Measurements from ENCODE around the gene AFF1.

AFF1 gene, protein sequence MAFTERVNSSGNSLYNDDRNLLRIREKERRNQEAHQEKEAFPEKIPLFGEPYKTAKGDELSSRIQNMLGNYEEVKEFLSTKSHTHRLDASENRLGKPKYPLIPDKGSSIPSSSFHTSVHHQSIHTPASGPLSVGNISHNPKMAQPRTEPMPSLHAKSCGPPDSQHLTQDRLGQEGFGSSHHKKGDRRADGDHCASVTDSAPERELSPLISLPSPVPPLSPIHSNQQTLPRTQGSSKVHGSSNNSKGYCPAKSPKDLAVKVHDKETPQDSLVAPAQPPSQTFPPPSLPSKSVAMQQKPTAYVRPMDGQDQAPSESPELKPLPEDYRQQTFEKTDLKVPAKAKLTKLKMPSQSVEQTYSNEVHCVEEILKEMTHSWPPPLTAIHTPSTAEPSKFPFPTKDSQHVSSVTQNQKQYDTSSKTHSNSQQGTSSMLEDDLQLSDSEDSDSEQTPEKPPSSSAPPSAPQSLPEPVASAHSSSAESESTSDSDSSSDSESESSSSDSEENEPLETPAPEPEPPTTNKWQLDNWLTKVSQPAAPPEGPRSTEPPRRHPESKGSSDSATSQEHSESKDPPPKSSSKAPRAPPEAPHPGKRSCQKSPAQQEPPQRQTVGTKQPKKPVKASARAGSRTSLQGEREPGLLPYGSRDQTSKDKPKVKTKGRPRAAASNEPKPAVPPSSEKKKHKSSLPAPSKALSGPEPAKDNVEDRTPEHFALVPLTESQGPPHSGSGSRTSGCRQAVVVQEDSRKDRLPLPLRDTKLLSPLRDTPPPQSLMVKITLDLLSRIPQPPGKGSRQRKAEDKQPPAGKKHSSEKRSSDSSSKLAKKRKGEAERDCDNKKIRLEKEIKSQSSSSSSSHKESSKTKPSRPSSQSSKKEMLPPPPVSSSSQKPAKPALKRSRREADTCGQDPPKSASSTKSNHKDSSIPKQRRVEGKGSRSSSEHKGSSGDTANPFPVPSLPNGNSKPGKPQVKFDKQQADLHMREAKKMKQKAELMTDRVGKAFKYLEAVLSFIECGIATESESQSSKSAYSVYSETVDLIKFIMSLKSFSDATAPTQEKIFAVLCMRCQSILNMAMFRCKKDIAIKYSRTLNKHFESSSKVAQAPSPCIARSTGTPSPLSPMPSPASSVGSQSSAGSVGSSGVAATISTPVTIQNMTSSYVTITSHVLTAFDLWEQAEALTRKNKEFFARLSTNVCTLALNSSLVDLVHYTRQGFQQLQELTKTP

DNA sequence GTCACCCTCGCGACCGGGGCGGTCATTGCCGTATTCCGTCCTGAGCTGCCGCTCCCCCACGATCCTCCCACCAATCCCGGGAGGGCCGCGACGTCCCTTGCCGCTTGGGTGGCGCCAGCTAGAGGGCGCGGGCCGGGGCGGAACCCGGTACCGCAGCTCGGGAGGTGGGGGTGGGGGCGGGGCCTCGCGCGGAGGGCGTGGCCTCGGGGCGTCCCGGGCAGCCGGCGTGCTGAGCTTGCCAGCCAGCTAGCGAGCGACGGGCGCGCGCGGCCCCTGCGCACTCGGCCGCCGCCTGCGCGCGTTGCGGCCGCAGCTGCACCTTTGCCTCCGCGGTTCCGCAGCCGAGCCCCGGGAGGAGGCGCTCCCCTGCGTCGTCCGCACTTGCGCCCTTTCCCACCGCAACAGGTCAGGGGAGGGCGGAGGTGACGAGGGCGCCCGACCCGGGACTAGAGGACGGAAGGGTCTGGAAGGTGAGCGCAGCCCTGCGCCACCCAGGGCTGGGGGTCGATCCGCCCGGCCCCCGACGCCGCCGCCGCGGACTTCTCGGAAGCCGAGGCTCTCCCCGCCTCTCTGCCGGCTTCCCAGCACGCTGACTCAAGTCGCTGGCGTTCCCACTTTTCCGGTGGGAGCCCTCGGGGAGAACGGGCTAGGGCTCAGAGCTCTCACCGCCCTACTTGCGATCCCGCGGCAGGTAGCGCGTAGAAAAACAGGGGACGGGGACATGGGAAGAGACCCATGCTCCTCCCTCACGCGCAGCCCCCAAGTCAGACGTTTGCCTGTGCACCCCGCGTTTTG, at the start of gene AFF1:
Gene AFF1 (plus strand): TSS at position 241 of the 795 bp plus-strand sequence. CDS start 13,523 bp downstream, outside the sequence.
- peak; percentile 70 for DNase-seq (ENCODE audit: low read depth)

DNA sequence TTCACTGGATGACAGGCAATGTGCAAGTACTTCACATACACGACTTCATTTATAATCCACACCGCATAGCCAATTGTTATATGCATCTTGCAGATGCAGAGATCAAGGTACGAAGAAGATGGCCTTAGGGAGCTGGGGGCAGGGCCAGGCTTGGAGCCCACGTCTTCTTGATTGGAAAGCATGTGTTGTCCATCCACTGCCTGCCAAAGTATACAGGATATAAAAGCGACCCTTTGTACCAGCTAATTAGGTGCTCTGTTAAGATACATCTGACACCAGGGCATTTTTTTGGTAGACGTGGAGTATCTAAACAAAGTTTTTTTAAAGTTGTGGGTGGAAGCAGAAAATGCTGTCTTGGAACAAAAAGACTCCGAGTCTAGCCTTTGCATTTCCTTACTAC, 44.0 kb upstream of the AFF1 start:
- DNase-seq (ENCODE audit: low read depth), result no peak

DNA sequence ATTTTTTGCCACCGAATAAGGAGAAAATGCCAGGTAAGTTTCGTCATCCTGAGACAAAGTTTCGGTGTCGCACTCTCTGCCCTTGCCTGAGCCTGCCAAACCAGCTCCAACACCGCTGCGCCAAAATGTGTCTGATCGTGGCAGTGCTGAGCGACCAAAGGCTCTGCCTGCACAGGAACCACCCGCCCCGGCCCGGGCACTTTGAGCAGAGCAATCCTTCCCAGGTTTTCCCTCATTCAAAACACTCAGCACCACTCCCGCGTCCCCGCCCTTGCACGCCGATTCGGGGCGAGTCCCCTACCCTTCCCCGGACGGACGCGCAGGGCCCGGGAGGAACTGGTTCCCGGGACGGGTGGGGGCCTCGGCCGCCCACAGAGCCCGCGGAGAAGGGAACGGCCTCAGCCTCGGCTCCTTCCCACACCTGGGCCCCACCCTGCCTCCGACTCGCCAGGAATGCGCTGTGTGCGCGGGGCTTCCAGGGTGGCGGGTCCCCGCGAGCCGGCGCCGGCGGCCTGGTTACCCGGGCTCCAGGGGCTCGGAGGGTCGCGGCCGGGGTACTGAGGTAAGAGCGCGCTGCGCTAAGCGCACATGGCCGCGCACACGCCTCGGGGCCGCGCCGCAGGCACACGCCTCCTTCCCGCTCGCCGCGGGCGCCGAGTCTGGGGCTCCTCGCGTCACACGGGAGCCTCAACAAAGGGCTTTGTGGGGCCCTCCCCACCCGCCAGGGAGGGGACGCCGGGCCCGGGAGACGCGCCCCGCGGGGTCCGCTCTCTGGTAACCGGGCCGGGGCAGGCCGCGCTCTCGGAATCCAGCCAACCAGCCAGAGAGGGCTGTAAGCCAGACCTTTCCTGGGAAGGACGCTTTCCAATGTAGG, 42.8 kb upstream of the AFF1 start, which contains the start of gene C4orf36:
Gene C4orf36 (minus strand): TSS at position 661 of the 874 bp plus-strand sequence. CDS start 902 bp downstream, outside the sequence.
- no peak for DNase-seq (ENCODE audit: low read depth)

DNA sequence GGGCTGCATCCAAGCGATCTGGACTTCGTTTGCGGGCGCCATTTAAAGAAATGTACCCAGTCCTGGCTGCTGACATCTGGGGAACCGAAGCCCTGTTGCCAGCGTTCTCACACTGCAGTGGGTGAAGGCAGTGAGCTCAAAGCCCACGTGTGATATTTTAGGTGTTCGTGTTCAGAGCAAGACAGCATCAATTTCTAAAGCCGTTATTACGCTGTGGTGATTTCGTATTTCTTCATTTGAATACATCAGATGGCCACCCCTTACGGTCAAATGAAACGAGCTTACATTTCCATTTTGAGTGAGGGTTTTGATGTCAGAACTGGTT, 42.2 kb upstream of the AFF1 start:
- no peak for DNase-seq (ENCODE audit: low read depth)

GRCh38 chr4:86893136-86893535, 41.7 kb upstream of the AFF1 start:
- no peak for DNase-seq (ENCODE audit: low read depth)

DNA sequence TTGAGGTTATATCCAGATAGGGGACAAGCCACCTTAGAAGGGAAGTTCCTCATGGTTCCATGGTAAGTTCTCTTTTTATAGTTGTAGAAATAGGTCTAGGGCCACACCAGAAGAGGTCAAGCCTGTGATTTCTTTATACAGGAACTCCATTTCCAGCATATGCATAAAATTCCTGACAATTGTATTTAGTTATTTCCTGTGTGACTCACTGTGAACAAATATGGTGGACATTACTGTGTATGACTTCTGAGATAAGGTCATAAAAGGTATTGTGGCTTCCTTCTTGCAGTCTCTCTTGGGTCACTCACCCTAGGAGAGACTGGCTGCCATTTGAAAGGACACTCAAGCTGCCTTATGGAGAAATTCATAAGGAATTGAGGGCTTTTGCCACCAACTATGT, 40.4 kb upstream of the AFF1 start:
- DNase-seq (ENCODE audit: low read depth), result no peak

GRCh38 chr4:86895692-86896488, 38.9 kb upstream of the AFF1 start:
- DNase-seq (ENCODE audit: low read depth), result no peak

DNA sequence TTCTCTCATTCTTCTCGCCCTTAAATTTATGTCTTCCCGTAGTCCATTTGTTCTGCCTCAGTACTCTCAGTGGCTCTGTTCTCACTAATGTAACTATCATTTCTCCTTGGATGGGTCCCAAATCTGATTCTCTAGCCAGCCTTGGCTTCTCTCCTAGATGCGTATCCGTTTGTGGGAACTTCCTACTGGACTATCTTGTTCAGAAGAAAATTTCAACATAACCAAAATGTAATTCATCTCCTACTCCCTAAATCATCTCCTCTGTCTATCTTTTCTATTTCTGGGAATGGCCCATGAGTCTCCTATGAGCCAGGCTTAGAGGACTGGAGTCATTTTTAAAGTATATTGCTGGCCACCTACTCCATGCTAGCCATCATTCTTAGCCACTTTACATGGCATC, 38.2 kb upstream of the AFF1 start:
- DNase-seq (ENCODE audit: low read depth), result no peak

- DNase-seq (ENCODE audit: low read depth), result no peak
These were observed 36.2 kb upstream of the AFF1 start for GRCh38 chr4:86898562-86898961.

- DNase-seq (ENCODE audit: low read depth), result no peak
These were observed 32.9 kb upstream of the AFF1 start for GRCh38 chr4:86901864-86902263.

GRCh38 chr4:86908251-86908657, 26.6 kb upstream of the AFF1 start:
- no peak for DNase-seq (ENCODE audit: low read depth)

DNA sequence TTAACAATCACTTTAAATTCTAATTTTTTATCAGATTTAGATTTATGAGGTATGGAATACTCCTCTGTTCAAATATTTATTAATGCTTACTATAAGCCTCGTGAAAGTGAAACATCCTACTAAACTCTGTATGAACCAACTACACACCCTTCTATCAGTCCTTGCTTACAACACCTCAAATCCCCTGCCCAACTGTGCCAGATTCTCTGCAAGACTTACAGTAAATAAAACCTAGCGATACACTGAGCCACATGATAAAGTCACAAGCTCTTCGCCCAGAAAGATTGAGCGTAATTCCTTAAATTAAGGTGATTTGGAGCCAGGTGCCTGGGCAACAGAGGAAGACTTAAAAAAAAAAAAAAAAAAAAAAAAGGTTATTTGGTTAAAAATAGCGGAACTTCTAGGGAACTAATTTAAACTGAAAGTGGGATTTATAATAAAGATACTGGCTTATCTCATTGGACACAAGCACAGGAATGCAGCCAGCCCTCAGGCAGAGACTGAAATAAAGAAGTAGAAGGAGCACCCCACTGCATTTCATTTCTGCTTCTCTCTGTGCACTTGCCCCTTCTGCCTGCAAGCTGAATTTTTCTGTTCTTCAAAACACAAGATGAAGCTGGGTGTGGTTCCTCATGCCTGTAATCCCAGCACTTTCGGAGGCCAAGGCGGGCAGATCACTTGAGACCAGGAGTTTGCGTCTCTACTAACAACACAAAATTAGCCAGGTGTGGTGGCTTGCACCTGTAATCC, 25.1 kb upstream of the AFF1 start:
- DNase-seq (ENCODE audit: low read depth), result no peak

GRCh38 chr4:86910369-86910768, 24.4 kb upstream of the AFF1 start:
- no peak for DNase-seq (ENCODE audit: low read depth)

DNA sequence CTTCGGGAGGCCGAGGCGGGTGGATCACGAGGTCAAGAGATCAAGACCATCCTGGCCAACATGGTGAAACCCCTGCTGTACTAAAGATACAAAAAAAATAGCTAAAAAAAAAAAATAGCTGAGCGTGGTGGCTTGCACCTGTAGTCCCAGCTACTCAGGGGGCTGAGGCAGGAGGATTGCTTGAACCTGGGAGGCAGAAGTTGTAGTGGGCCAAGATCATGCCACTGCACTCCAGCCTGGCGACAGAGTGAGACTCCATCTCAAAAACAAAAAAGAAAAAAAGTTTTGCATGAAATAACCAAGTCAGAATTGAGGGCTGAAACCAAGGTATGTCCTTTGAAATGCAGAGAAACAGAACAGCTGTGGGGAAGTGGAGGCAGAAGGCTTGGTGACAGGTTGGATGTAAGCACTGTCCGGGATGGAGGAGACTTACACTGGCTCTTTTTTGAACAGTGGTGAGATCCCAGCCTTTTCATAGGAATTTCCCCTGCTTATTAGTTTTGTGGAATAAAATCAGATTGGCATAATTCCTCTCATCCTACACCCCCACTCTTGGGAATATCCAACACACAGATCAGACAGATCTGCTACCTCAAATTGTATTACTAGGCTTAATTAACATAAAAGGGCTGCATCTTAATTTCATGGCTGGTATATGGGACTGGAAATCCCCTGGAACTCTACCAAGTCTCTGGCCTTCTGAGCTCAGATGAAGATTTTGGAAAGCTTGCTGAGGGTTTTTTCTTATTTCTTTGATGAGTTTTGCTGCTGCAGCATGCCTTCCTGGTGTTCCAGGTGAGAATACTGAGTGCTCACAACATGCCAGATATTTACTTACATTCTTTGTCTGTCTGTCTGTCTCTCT, 23.8 kb upstream of the AFF1 start:
- no peak for DNase-seq (ENCODE audit: low read depth)

DNA sequence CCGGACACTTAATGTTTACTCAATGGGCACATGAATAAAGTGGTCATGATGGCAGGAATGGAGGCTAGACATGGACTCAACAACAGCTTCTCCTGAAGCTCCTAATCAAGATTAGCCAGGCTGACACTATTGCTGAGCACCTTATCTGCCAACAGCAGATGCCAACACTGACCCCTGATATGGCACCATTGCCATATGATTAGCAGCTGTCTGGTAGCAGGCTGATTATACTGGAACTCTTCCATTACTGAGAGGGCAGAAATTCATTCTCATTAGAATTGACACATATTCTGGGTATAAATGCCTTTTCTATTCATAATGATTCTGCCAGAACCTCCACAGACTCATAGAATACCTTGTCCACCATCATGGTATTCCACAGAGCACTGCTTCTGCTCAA, 18.4 kb upstream of the AFF1 start:
- DNase-seq (ENCODE audit: low read depth), result no peak

GRCh38 chr4:86917212-86918039, 17.4 kb upstream of the AFF1 start:
- no peak for DNase-seq (ENCODE audit: low read depth)

GRCh38 chr4:86918539-86919072, 16.2 kb upstream of the AFF1 start:
- DNase-seq (ENCODE audit: low read depth), result no peak

Data from stimulated activated CD8-positive, alpha-beta memory T cell treated with anti-CD3 and anti-CD28 coated beads, Interleukin-12 subunit alpha, Interleukin-12 subunit beta, amount 100 ng/mL, for 1 hour (primary cell).